ENCODE data around the gene SRP19. TPM values are rescaled to one million over a fixed set of nuclear protein-coding genes. Genes with fewer than 3 reads are reported as not detected.

SRP19 gene
- total and polyA plus RNA-seq, 10 of the 15 experiments (the other 5 are each of a cell fraction or from before 2014, with no cell fraction given) = 43.4 to 379 (median 156) TPM

GRCh38 chr5:112914584-112914983, 53.5 kb downstream of the SRP19 start:
- no peak overlapping the region for H2AFZ ChIP-seq (ENCODE audit: control insufficient read depth, low read depth, low read length)
- FAIRE-seq (no peak), DNase-seq (ENCODE audit: low read depth, low spot score) (no peak), ATAC-seq (no peak)
- no peak overlapping the region for H3K9ac ChIP-seq (ENCODE audit: control insufficient read depth, insufficient read depth, low read length)
- no TSS peak for BruUV-seq (replicated peaks)
- ChIA-PET CTCF (interaction anchor here (1.4 to 3.8 kb wide), 4 partner anchors 9 to 114 kb away, joined by 4 to 14 read pairs (median 6); no protein-coding TSS in a partner anchor), POLR2A (interaction anchor here (1.1 kb wide), 1 partner anchor 47 kb away, joined by 3 read pairs; no protein-coding TSS in a partner anchor), SMC1A (ENCODE audit: uncharacterized antibody, unreplicated experiment) (interaction anchor here (0.6 to 2.2 kb wide), 3 partner anchors 8 to 82 kb away, joined by 4 to 9 read pairs (median 7); partner anchors contain the start of gene REEP5), RAD21 (ENCODE audit: unreplicated experiment) (interaction anchor here (1.7 to 2.2 kb wide), 2 partner anchors 10 to 65 kb away, joined by 5 read pairs; no protein-coding TSS in a partner anchor)
- no peak overlapping the region for H3K4me3 ChIP-seq
- intact Hi-C loops (cut with micrococcal nuclease; ENCODE audit: unreplicated experiment) (loop anchor here (10.0 kb wide), 1 partner anchor 220 kb away; no protein-coding TSS in a partner anchor), in situ Hi-C loops (cut with MboI) (no loop called here)
- TF ChIP-seq EP300 (IDR thresholded peaks at IDR 0.05; ENCODE audit: borderline replicate concordance in 1 of 2, control insufficient read depth in 1 of 2, low read depth in 2 of 2, low read length in 2 of 2) (no peak), EGR1 (IDR thresholded peaks at IDR 0.05; ENCODE audit: borderline replicate concordance in 1 of 2, low read depth in 2 of 2, low read length in 2 of 2) (no peak), RFX5 (IDR thresholded peaks at IDR 0.05; ENCODE audit: low read depth, low read length) (no peak), SPI1 (IDR thresholded peaks at IDR 0.05; ENCODE audit: borderline replicate concordance, insufficient read depth, low read depth, low read length) (no peak), SP1 (IDR thresholded peaks at IDR 0.05; ENCODE audit: low read depth, low read length) (no peak), USF2 (IDR thresholded peaks at IDR 0.05; ENCODE audit: borderline replicate concordance, low read depth, low read length) (no peak), CBX5 (IDR thresholded peaks at IDR 0.05; ENCODE audit: low read depth) (no peak), PAX8 (IDR thresholded peaks at IDR 0.05) (no peak)
- H3K36me3 ChIP-seq (ENCODE audit: control insufficient read depth in 2 of 2, insufficient read depth in 2 of 2, low read length in 1 of 2) = peaks cover 2 to 22% of the 10 kb centered on the region in 2 experiments; a peak in 3 of 4 replicates
- H3K27me3 ChIP-seq (replicated peaks in 1 of 2; ENCODE audit: control insufficient read depth in 2 of 2, insufficient read depth in 2 of 2, low read length in 1 of 2) = no peaks in the 10 kb centered on the region
- H3K4me1 ChIP-seq (ENCODE audit: control insufficient read depth, insufficient read depth, low read length) = peaks cover 16% of the 10 kb centered on the region
- no peaks in the 10 kb centered on the region; the same call in 1 of the 2 replicates for H4K20me1 ChIP-seq (ENCODE audit: control insufficient read depth, insufficient read depth)
- no peaks in the 10 kb centered on the region for H3K9me3 ChIP-seq (replicated peaks; ENCODE audit: control insufficient read depth, insufficient read depth, low read length)
- H3K79me2 ChIP-seq (ENCODE audit: control insufficient read depth, insufficient read depth, low read length) = peaks cover 26% of the 10 kb centered on the region
- H3K4me2 ChIP-seq (ENCODE audit: control insufficient read depth, insufficient read depth) = no peak overlapping the region
- H3K27ac ChIP-seq (ENCODE audit: control insufficient read depth, insufficient read depth) = no peak overlapping the region
- 95% methylated on average over 4 of the region's 4 CpGs for WGBS (ENCODE audit: insufficient coverage, insufficient replicate concordance, low lambda C conversion rate, missing lambda C conversion rate)

Data from GM12878 (cell line).